BLaER1 (cell line): ENCODE results near the gene EBF3.

Experiments used
- H3K27ac ChIP-seq: shearing (Covaris generic); formaldehyde crosslinking; 2 replicates; pipeline ENCODE4 v1.8.1; 2022
- H3K27me3 ChIP-seq: shearing (Covaris generic); formaldehyde crosslinking; 2 replicates; pipeline ENCODE4 v1.8.1; 2022
- H3K36me3 ChIP-seq: shearing (Covaris generic); formaldehyde crosslinking; 2 replicates; pipeline ENCODE4 v1.8.1; 2022
- H3K4me1 ChIP-seq: shearing (Covaris generic); formaldehyde crosslinking; 2 replicates; pipeline ENCODE4 v1.8.1; 2022
- H3K4me2 ChIP-seq: shearing (Covaris generic); formaldehyde crosslinking; 2 replicates; pipeline ENCODE4 v1.8.1; 2022
- H3K4me3 ChIP-seq: shearing (Covaris generic); formaldehyde crosslinking; 2 replicates; pipeline ENCODE4 v1.8.1; 2022
- H3K9ac ChIP-seq: shearing (Covaris generic); formaldehyde crosslinking; 2 replicates; pipeline ENCODE4 v1.8.1; 2022
- H3K9me3 ChIP-seq: shearing (Covaris generic); formaldehyde crosslinking; 2 replicates; pipeline ENCODE4 v1.8.1; 2022
- H4K20me1 ChIP-seq: shearing (Covaris generic); formaldehyde crosslinking; 2 replicates; pipeline ENCODE4 v1.8.1; 2022
- Cebpa-rat ChIP-seq: shearing (Covaris generic); IDR thresholded peaks from 2 replicates; pipeline ENCODE4 v1.8.1; 2022

Gene EBF3

DNA sequence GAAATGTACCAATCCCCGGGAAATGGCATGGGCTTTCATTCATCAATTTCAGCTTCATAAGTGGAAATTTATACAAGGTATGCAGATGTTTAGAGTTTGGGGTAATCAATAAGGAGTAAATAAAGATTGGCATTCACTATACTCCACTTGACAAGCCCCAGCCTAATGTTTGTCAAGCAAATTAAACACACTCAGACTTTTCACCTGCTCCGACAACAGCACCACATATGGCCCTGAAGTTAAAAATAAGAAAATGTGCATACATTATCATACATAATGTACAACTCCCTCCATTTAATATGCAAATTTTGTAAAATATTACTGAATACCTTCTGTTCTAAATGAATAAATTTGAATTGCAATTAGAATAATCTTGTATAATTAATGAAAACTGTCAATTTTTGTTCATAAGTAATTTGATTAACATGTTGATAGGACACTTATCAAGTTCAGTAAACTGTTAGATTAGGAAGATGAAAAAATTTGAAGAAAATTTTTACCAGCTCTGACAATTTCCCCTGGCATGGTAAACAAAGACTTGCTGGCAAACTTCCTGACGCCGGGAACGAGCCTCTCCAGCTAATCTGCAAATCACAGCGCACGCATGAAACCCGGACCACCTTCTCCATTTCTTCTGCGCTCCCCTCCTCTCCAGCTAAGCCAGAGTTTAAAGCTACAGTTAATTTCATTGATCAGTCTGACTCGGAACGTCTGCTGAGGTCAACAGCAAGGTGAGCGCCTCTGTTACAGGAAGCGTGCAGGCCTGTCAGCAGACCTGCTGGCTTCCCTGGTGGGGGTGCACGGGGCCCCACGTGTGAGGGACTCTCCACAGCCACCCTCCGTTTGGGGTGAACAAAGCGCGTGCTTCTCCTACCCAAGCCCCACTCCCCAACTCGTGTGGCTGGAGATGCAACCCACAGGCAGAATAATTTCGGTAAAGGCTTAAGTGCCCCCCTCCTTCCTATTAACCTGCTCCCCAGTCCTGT lies 70.7 kb downstream of the EBF3 start:
- peaks cover 5% of the 10 kb centered on the region for H3K4me1 ChIP-seq
- H3K9ac ChIP-seq: no peak overlapping the region
- no peak for TF ChIP-seq Cebpa-rat
- no peak overlapping the region for H3K4me3 ChIP-seq
- H3K36me3 ChIP-seq: no peaks in the 10 kb centered on the region
- H3K9me3 ChIP-seq: no peaks in the 10 kb centered on the region
- no peaks in the 10 kb centered on the region for H4K20me1 ChIP-seq
- no peaks in the 10 kb centered on the region for H3K27me3 ChIP-seq
- H3K27ac ChIP-seq: no peak overlapping the region
- no peak overlapping the region for H3K4me2 ChIP-seq

DNA sequence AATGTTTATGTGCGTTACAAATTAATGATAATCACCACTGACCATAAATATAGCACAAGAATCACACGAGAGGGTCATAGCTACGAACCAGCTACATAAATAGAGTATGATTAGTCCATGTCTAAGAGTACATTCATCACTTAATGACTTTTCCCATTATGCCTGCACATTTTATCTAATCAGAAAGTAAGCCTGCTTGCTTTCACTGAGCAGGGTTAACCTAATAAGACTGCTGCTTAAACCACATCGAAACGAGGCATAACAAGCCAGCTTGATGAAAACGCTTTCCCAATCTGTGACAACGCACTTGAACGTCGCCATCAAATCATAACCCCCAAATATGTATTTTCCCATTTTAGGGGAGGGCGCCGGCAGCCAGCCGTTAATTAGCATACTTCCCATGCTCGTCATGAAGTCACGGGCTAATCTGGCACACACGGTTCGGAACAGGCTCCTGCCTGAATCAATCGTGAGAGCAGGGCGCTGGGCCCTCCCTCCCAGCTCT lies 71.5 kb downstream of the EBF3 start:
- Histone ChIP-seq H4K20me1 (no peaks in the 10 kb centered on the region), H3K27me3 (no peaks in the 10 kb centered on the region), H3K36me3 (no peaks in the 10 kb centered on the region), H3K4me3 (no peak overlapping the region), H3K27ac (no peak overlapping the region), H3K4me2 (no peak overlapping the region), H3K4me1 (peaks cover 5% of the 10 kb centered on the region), H3K9me3 (no peaks in the 10 kb centered on the region), H3K9ac (no peak overlapping the region)
- TF ChIP-seq Cebpa-rat: no peak

DNA sequence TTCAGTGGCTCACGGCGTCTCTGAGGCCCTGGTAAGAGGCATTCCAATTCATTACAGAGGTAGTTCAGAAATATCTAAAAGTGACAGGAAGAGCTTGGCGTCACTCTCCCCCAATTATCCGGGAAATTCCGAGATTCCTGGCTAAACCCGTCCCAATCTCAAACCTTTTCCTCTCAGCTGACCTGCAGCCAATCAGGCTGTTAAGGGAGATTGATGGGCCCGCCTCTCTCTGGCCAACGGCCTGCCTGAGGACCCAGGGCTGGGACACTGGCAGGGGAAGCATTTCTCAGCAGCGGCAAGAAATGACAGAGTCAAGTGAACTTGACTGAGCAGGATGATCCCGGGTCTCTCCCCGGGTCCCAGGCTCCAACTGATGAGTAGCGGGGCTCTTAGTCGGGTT lies 72.3 kb downstream of the EBF3 start:
- H3K9me3 ChIP-seq: no peaks in the 10 kb centered on the region
- no peaks in the 10 kb centered on the region for H3K27me3 ChIP-seq
- no peak overlapping the region for H3K4me2 ChIP-seq
- H3K9ac ChIP-seq: no peak overlapping the region
- no peaks in the 10 kb centered on the region for H4K20me1 ChIP-seq
- no peak for TF ChIP-seq Cebpa-rat
- peaks cover 5% of the 10 kb centered on the region for H3K4me1 ChIP-seq
- no peak overlapping the region for H3K4me3 ChIP-seq
- H3K36me3 ChIP-seq: no peaks in the 10 kb centered on the region
- H3K27ac ChIP-seq: no peak overlapping the region

DNA sequence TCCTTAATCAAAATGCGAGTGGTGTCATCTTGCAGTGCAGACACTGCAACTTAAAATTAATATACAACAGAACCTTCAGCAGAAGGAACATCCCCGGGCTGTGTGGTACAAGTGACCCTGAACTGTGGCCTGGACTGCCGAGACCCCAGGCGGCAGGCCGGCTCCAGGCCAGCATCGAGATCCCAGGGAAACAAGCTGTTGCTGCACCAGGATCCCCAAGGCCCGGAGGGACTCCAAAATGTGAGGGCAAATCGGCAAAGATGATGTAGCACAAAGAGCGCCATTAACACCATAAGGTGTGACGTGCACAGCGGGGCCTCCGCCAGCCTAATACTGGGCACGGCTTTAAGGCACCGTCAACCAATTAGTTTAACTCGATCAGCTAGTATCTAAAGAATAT lies 73.9 kb downstream of the EBF3 start:
- no peaks in the 10 kb centered on the region for H3K9me3 ChIP-seq
- no peak overlapping the region for H3K4me3 ChIP-seq
- H3K27me3 ChIP-seq: no peaks in the 10 kb centered on the region
- H3K36me3 ChIP-seq: no peaks in the 10 kb centered on the region
- H3K9ac ChIP-seq: no peak overlapping the region
- peaks cover 5% of the 10 kb centered on the region for H3K4me1 ChIP-seq
- no peak overlapping the region for H3K27ac ChIP-seq
- H3K4me2 ChIP-seq: no peak overlapping the region
- H4K20me1 ChIP-seq: no peaks in the 10 kb centered on the region
- TF ChIP-seq Cebpa-rat: no peak

DNA sequence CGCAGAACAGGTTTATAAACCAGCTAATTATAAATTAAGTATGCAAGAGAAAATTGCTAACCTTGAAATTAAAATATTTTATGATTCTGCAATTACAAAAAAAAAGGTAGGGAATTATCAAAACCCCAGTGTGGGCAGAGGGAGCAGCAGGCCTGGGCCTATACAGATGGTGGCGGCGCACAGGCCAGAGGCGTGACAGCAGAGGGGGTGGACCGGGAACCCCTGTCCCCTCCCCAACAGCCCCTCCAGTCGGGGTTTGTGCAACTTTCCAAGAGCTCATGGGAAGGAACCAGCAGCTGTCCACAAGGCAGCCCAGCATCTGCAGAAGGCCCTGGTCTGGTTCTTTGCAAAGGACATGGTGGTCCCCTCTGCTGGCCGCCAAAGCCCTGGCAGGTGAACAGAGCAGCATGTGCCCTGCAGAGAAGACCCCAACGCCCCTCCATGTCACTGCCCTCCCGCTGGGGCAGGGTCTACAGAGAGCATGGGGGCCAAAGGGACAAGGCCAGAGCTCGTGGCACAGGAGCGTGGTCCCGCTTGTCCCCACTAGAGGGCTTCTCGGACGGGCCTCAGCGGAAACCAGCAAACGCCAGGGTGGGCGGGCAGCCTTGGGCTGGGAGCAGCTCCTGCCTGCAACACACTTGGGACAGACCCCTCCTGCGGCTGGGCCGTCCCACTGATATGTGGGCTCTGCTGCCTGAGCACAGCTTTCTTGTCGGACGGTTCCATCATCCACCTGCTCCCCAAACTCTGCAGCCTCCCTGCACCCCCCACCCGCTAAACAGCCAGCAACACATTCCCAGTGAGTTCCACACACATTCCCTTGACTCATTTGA lies 75.1 kb downstream of the EBF3 start:
- Histone ChIP-seq H3K9ac (no peak overlapping the region), H3K4me3 (no peak overlapping the region), H3K9me3 (no peaks in the 10 kb centered on the region), H3K4me1 (peaks cover 1% of the 10 kb centered on the region), H3K36me3 (no peaks in the 10 kb centered on the region), H3K27me3 (no peaks in the 10 kb centered on the region), H3K4me2 (no peak overlapping the region), H4K20me1 (no peaks in the 10 kb centered on the region), H3K27ac (no peak overlapping the region)
- no peak for TF ChIP-seq Cebpa-rat

DNA sequence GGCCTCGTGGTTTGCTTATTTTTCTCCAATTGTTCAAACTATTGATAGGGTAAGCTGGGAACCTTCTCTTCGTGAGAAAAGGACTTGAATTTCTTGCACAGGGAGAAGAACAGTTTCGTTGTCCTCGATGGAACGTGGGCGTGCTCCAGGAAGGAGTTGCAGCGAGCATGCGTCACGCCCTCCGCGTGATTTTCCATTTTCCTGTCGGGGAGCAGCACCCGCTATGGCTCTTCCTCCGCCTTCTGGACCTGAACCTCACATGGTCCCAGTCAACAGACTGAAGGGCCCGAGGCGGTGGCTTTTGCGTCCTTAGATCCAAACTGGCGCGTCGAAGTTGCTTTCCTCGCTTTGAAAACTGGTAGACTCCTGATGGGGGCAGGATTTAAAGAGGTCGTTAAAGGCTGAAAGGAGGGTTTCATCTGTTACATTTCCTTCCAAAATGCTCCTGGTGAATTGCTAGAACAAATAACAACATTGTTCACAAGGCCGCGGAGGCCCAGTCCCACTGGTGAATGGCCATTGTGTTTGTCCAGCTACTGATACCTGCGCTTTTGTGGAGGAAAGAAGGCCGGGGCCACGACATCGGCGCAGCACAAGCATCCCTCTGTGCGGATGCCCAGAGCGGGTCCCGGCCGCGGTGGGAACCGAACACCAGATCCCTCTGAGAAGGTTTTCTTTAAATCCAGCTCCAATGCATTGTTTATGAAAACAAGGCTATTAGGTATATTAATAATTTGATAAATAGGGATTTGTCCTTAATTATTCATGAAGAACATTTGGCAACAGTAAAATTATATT lies 75.9 kb downstream of the EBF3 start:
- Histone ChIP-seq H3K27me3 (no peaks in the 10 kb centered on the region), H3K36me3 (no peaks in the 10 kb centered on the region), H3K9ac (no peak overlapping the region)

DNA sequence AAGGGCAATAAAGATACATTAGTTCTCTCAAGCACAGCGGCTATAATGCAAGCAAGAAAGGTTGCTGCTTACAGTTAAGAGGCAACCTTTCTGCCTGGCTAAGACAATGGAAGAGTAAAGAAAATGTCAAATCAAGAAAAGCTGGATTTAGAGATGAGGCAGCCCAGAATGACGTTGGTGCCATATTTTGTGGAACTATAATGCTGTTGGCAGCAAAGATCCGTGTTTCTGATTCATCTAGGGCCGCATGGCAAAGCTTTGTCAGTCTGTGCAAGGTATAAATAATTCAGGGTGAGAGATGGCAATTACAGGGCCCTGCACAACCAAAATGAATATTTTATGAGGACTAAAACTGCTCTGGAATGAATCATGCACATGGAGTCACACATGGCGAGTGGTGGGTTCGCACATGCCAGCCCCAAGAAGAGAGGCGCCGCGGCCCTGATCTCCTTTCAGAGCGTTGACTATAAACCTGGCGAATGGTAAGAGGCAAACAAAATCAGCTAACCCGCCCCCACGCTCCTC lies 76.6 kb downstream of the EBF3 start:
- TF ChIP-seq Cebpa-rat: no peak
- H4K20me1 ChIP-seq: no peaks in the 10 kb centered on the region

More for the DNA sequence above, 75.9 kb downstream of the EBF3 start:
- Histone ChIP-seq H3K4me3 (no peak overlapping the region), H3K27ac (no peak overlapping the region), H3K4me1 (peaks cover 9% of the 10 kb centered on the region), H3K9me3 (no peaks in the 10 kb centered on the region), H4K20me1 (no peaks in the 10 kb centered on the region), H3K4me2 (no peak overlapping the region)
- TF ChIP-seq Cebpa-rat: no peak

DNA sequence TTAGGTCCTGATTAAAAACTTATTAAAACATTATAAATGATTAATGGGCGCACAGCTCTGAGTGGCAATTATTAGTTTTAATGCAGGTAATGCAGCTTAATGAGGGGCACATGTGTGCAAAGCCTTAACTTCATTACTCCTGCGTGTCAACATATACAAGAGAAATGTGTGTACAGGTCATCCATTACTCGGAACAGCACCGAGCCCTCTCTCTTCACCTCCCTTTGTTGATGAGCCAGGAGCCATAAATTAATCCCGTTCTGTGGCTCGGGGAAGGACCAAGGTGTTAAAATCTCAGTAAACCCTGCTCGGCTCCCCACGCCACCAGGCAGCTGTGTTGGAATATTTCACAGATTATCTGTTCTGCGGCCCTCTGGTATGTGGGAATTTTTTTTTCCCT lies 77.8 kb downstream of the EBF3 start:
- H3K9ac ChIP-seq: no peak overlapping the region
- TF ChIP-seq Cebpa-rat: no peak
- no peaks in the 10 kb centered on the region for H3K9me3 ChIP-seq
- no peak overlapping the region for H3K4me2 ChIP-seq
- no peak overlapping the region for H3K27ac ChIP-seq
- no peaks in the 10 kb centered on the region for H3K27me3 ChIP-seq
- no peak overlapping the region for H3K4me3 ChIP-seq
- H3K36me3 ChIP-seq: no peaks in the 10 kb centered on the region
- H3K4me1 ChIP-seq: peaks cover 12% of the 10 kb centered on the region
- no peaks in the 10 kb centered on the region for H4K20me1 ChIP-seq

More for the DNA sequence above, 76.6 kb downstream of the EBF3 start:
- Histone ChIP-seq H3K27me3 (no peaks in the 10 kb centered on the region), H3K9ac (no peak overlapping the region), H3K36me3 (no peaks in the 10 kb centered on the region), H3K4me2 (no peak overlapping the region), H3K4me3 (no peak overlapping the region), H3K9me3 (no peaks in the 10 kb centered on the region), H3K4me1 (peaks cover 12% of the 10 kb centered on the region), H3K27ac (no peak overlapping the region)

DNA sequence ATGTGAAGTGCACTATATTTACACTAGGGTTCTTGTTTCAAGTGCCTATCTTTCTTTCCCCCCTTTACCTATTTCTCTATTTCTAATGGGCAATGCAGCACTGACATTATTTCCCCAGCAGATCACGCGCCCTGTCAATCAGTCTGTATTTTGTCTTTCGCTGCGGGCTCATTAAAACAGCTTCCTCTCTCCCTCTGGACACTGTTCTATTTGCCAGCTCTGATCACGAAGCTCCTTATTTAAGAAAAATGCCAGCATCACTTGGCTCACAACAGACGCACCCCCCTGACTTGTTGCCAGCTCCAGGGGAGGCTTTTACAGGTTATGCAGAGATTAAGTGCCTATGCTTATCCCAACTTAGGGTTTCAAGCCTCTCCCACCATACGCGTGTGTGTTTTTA lies 78.5 kb downstream of the EBF3 start:
- TF ChIP-seq Cebpa-rat: no peak
- H4K20me1 ChIP-seq: no peaks in the 10 kb centered on the region
- no peak overlapping the region for H3K4me3 ChIP-seq
- H3K4me1 ChIP-seq: peaks cover 12% of the 10 kb centered on the region
- no peak overlapping the region for H3K9ac ChIP-seq
- H3K9me3 ChIP-seq: no peaks in the 10 kb centered on the region
- H3K27ac ChIP-seq: no peak overlapping the region
- no peaks in the 10 kb centered on the region for H3K27me3 ChIP-seq
- no peak overlapping the region for H3K4me2 ChIP-seq
- no peaks in the 10 kb centered on the region for H3K36me3 ChIP-seq
